CD4-positive, alpha-beta memory T cell (primary cell): ENCODE measurements around the gene BOK. TPM values are rescaled to one million over a fixed set of nuclear protein-coding genes. Genes with fewer than 3 reads are reported as not detected.
"Not testable (repeated sequence)": the region's sequence is repeated elsewhere in the genome, so short reads cannot be mapped to it uniquely, and the experiment has no call there.

Experiments used
- CTCF ChIA-PET: fragments of 350-600 bp; sonication (Branson Sonifier 250); formaldehyde crosslinking; loops from one replicate; lab custom pipeline; 2021; ENCODE audit warnings: inconsistent platforms; ENCODE audit not compliant: partially characterized antibody; lab: Charles Lee
- POLR2A ChIA-PET: fragments of 350-600 bp; sonication (Branson Sonifier 250); formaldehyde crosslinking; loops from one replicate; lab custom pipeline; 2021; ENCODE audit not compliant: partially characterized antibody; lab: Charles Lee
- DNase-seq, 5 donors: peaks; one replicate each; pipeline versions ENCODE4 v3.0.0 to v3.0.0-alpha.2; 2020 to 2022; ENCODE audit warnings: mixed read lengths in 1 of 5
- H3K27ac ChIP-seq: one replicate; pipeline ENCODE4 v1.7.0; 2013; ENCODE audit warnings: low read depth, low read length
- H3K27me3 ChIP-seq: 2 replicates; pipeline ENCODE4 v1.7.0; 2013; ENCODE audit warnings: mild to moderate bottlenecking, low read length, moderate library complexity; ENCODE audit not compliant: insufficient read depth
- H3K36me3 ChIP-seq: 2 replicates; pipeline ENCODE4 v1.7.0; 2013; ENCODE audit warnings: mild to moderate bottlenecking, low read length, moderate library complexity; ENCODE audit not compliant: insufficient read depth
- H3K4me1 ChIP-seq: 2 replicates; pipeline ENCODE4 v1.7.0; 2013; ENCODE audit warnings: mild to moderate bottlenecking, low read length, moderate library complexity; ENCODE audit not compliant: insufficient read depth
- H3K4me3 ChIP-seq, 2 donors: one replicate each; pipeline ENCODE4 v1.7.0; 2013; ENCODE audit warnings: low read length in 2 of 2, mild to moderate bottlenecking in 1 of 2
- H3K9me3 ChIP-seq, 2 donors: one replicate each; pipeline ENCODE4 v1.7.0; 2013; ENCODE audit warnings: low read length in 2 of 2, control low read depth in 1 of 2; ENCODE audit not compliant: control insufficient read depth in 1 of 2
- H3K27ac Mint-ChIP-seq, 7 donors: one replicate each; pipeline ENCODE4 v1.8.0; 2020 to 2021; ENCODE audit warnings: mixed read lengths in 7 of 7, mild to moderate bottlenecking in 6 of 7, inconsistent platforms in 3 of 7, moderate library complexity in 3 of 7
- H3K27me3 Mint-ChIP-seq, 2 donors: one replicate each; pipeline ENCODE4 v1.8.0; 2020 to 2021; ENCODE audit warnings: mixed read lengths in 2 of 2
- H3K36me3 Mint-ChIP-seq, 2 donors: one replicate each; pipeline ENCODE4 v1.8.0; 2020 to 2021; ENCODE audit warnings: mixed read lengths in 2 of 2, inconsistent platforms in 1 of 2, mild to moderate bottlenecking in 1 of 2
- H3K4me1 Mint-ChIP-seq, 4 donors: one replicate each; pipeline ENCODE4 v1.8.0; 2020 to 2021; ENCODE audit warnings: mixed read lengths in 4 of 4, mild to moderate bottlenecking in 1 of 4
- H3K4me3 Mint-ChIP-seq, 8 donors: one replicate each; pipeline ENCODE4 v1.8.0; 2020 to 2021; ENCODE audit warnings: mixed read lengths in 8 of 8, mild to moderate bottlenecking in 7 of 8, moderate library complexity in 6 of 8, inconsistent platforms in 3 of 8
- H3K9me3 Mint-ChIP-seq, 8 donors: one replicate each; pipeline ENCODE4 v1.8.0; 2020 to 2021; ENCODE audit warnings: mixed read lengths in 8 of 8, mild to moderate bottlenecking in 5 of 8, inconsistent platforms in 3 of 8, moderate library complexity in 1 of 8
- intact Hi-C: fragments of 100-400 bp; cut with micrococcal nuclease; formaldehyde crosslinking; loops from one replicate; pipeline ENCODE4 v1.15.1; 2023
- polyA plus RNA-seq, 2 donors: library from polyadenylated mRNA; unstranded; fragments of 300-500 nt; fragmentation: Illumina TruSeq; gene quantifications; one replicate each; pipeline ENCODE4 v1.2.3, GENCODE V29; 2021
- total RNA-seq, 2 experiments: library from RNA; stranded (reverse); gene quantifications; one replicate each; pipeline ENCODE4 v1.2.3, GENCODE V29; 2021

BOK gene
- total and polyA plus RNA-seq, 4 experiments from 2014 or later, result not detected

DNA sequence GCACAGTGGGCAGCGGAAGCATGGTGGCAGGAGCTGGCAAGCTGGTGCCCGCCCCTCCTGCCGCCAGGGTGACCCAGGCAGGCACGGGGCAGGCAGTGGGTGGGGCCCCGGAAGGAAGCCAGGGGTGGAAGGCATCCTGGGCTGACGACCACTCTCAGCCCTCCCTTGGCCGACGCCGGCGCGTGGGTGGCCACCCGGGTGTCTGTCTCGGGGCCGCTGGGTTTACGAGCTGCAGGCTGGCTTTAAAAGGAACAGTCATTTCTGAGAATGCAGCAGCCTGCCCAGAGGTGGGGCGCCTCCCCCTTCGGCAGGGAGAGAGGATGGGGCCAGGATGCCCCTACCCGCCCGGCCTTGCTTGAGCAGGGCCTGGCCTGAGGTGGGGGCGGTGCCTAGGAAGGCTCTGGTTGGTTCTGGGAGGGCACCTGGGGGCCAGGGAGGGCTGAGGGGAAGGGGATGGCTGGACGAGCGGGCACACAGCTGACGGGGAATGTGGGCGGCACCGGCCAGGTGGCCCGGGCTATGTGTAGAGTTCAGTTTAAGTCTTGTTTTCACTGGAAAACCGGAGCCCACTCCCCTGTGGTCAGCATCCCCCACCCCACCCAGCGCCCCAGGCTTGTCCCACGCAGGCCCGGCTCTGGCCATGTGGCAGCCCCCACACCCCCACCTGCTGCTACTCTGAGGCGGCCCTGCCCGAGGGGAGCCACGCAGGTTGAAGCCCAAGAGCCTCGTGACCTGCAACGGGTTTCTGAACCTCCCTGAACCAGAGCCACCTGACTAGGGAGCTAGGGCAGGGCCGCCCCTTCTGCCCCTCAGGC is 6.3 kb downstream of the BOK start:
- H3K36me3 ChIP-seq, result no peaks in the 10 kb centered on the region
- Mint-ChIP-seq H3K27ac (no peak overlapping the region), H3K4me1 (peaks cover 0 to 5% (median 0%) of the 10 kb centered on the region in 4 donors), H3K4me3 (no peak overlapping the region), H3K9me3 (peaks cover 0 to 1% (median 0%) of the 10 kb centered on the region in 8 donors), H3K27me3 (peaks cover 3 to 11% of the 10 kb centered on the region in 2 donors), H3K36me3 (no peaks in the 10 kb centered on the region)
- peaks cover 4% of the 10 kb centered on the region for H3K27me3 ChIP-seq
- H3K4me3 ChIP-seq, result no peak overlapping the region
- no peaks in the 10 kb centered on the region for H3K9me3 ChIP-seq
- CTCF ChIA-PET, result no interaction called here
- H3K4me1 ChIP-seq, result no peaks in the 10 kb centered on the region
- no peak overlapping the region for H3K27ac ChIP-seq
- DNase-seq, result no peak
- POLR2A ChIA-PET, result no interaction called here
- intact Hi-C loops, result no loop called here

DNA sequence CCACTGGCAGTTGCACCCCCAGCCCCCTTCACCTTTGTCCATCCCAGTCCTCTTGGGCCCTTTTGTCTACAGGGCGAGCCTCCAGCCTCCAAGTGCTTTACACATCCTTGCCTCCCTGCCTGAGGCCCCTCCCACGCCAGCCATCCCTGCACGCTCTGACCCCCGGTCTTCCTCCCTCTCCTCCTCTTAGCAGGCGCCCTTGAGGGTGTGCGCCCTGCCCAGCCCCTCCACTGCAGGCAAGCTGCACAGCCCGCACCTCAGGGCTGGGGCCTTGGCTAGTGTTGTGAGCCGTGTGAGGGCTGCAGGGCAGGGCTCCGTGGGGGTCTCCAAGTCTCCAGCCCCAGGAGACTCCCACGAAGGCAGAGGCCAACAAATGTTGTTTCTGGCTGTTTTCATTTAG is 6.9 kb downstream of the BOK start:
- Mint-ChIP-seq H3K27ac (no peak overlapping the region), H3K36me3 (no peaks in the 10 kb centered on the region), H3K27me3 (peaks cover 1 to 5% of the 10 kb centered on the region in 2 donors), H3K4me1 (no peaks in the 10 kb centered on the region), H3K9me3 (peaks cover 0 to 1% (median 0%) of the 10 kb centered on the region in 8 donors), H3K4me3 (no peak overlapping the region)
- no peak overlapping the region for H3K4me3 ChIP-seq
- POLR2A ChIA-PET, result no interaction called here
- H3K27me3 ChIP-seq, result no peaks in the 10 kb centered on the region
- no peaks in the 10 kb centered on the region for H3K9me3 ChIP-seq
- no peak overlapping the region for H3K27ac ChIP-seq
- H3K36me3 ChIP-seq, result no peaks in the 10 kb centered on the region
- CTCF ChIA-PET, result no interaction called here
- no peak for DNase-seq
- intact Hi-C loops, result no loop called here
- no peaks in the 10 kb centered on the region for H3K4me1 ChIP-seq

DNA sequence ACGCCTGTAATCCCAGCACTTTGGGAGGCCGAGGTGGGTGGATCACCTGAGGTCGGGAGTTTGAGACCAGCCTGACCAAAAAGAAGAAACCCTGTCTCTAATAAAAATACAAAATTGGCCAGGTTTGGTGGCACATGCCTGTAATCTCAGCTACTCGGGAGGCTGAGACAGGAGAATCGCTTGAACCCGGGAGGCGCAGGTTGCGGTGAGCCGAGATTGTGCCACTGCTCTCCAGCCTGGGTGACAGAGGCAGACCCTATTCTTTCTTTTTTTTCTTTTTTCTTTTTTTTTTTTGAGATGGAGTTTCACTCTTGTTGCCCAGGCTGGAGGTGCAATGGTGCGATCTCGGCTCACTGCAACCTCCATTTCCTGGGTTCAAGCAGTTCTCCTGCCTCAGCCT is 7.5 kb downstream of the BOK start:
- DNase-seq, H3K36me3 ChIP-seq, H3K27ac ChIP-seq, H3K4me1 ChIP-seq, H3K27me3 Mint-ChIP-seq, H3K4me3 Mint-ChIP-seq, H3K9me3 ChIP-seq, H3K9me3 Mint-ChIP-seq, H3K4me3 ChIP-seq, CTCF ChIA-PET, POLR2A ChIA-PET, H3K36me3 Mint-ChIP-seq, H3K27me3 ChIP-seq, H3K27ac Mint-ChIP-seq, H3K4me1 Mint-ChIP-seq, intact Hi-C loops: not testable (repeated sequence)

DNA sequence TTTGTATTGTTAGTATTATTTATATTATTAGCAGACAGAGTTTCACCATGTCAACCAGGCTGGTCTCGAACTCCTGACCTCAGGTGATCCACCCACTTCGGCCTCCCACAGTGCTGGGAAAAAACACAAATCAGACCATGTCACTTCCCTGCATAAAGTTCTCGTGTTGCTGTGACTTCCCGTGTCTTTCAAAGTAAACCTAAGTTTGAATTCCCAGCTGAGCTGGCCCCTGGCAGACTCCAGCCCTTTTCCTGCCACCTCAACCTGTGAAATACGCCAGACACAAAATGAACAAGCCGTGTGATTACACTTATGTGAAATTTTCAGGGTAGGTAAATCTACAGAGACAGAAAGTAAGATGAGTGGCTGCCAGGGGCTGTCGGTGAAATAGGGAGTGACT is 7.9 kb downstream of the BOK start:
- Histone ChIP-seq H3K9me3 (no peaks in the 10 kb centered on the region), H3K4me3 (no peak overlapping the region), H3K27me3 (no peaks in the 10 kb centered on the region), H3K27ac (no peak overlapping the region), H3K36me3 (no peaks in the 10 kb centered on the region), H3K4me1 (no peaks in the 10 kb centered on the region)
- Mint-ChIP-seq H3K9me3 (peaks cover 0 to 1% (median 0%) of the 10 kb centered on the region in 8 donors), H3K4me3 (no peak overlapping the region), H3K4me1 (no peaks in the 10 kb centered on the region), H3K27me3 (peaks cover 1 to 2% of the 10 kb centered on the region in 2 donors), H3K36me3 (no peaks in the 10 kb centered on the region), H3K27ac (no peak overlapping the region)
- CTCF ChIA-PET, result no interaction called here
- no peak for DNase-seq
- POLR2A ChIA-PET, result no interaction called here
- intact Hi-C loops, result no loop called here

DNA sequence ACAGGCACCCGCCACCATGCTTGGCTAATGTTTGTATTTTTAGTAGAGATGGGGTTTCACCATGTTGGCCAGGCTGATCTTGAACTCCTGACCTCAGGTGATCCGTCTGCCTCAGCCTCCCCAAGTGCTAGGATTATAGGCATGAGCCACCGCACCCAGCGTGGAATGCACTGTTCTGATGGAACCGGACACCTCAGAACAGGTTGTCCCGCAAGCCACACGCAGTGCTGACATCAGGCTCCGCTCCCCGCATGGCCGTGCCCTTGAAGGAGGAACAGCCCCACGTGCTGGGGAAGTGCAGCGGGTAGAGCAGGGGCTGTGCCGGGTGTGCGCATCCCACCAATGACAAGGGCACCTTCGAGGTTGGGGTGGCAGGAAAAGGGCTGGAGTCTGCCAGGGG is 8.7 kb downstream of the BOK start:
- intact Hi-C loops, H3K27me3 ChIP-seq, H3K9me3 Mint-ChIP-seq, CTCF ChIA-PET, H3K4me3 Mint-ChIP-seq, H3K4me1 Mint-ChIP-seq, H3K4me3 ChIP-seq, H3K4me1 ChIP-seq, H3K27ac ChIP-seq, H3K27ac Mint-ChIP-seq, H3K27me3 Mint-ChIP-seq, H3K36me3 Mint-ChIP-seq, DNase-seq, H3K36me3 ChIP-seq, POLR2A ChIA-PET, H3K9me3 ChIP-seq: not testable (repeated sequence)

DNA sequence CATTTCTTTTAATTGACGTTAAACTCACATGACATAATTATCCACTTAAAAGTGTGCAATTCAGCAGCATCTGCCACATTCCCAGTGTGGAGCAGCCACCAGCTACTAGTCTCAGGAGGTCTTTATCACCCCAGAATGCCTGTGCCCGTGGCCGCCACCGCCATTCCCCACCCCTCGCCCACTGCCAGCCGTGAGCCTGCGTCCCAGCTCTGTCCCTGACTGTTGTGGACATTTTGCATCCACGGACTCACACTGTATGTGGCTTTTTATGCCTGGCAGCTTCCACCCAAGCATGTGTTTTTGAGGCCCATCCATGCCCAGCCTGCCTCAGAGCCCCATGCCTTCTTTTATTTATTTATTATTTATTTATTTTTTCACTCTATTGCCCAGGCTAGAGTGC is 9.2 kb downstream of the BOK start:
- POLR2A ChIA-PET, result no interaction called here

DNA sequence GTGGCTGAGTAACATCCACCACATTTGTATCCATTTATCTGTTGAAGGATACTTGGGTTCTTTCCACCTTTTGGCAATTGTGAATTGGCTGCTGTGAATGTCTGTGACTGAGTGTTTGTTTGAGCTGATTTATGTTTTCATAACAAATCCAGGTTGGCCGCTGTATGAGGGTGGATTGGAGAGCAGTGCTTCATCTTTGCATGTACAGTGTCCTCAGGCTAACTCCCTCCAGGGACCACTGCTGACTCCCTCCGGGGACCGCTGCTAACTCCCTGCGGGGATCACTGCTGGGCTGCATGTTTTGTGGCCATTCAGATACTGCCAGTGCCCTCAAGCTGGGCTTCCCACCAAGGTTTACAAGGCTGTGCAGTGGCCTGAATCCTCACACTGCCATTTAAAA is 10.2 kb downstream of the BOK start:
- H3K4me3 ChIP-seq, result no peak overlapping the region
- Mint-ChIP-seq H3K27ac (no peak overlapping the region), H3K36me3 (no peaks in the 10 kb centered on the region), H3K4me1 (no peaks in the 10 kb centered on the region), H3K27me3 (no peaks in the 10 kb centered on the region), H3K4me3 (no peak overlapping the region), H3K9me3 (peaks cover 0 to 2% (median 0%) of the 10 kb centered on the region in 8 donors)
- no peak overlapping the region for H3K27ac ChIP-seq
- H3K36me3 ChIP-seq, result no peaks in the 10 kb centered on the region
- DNase-seq, result no peak
- no peaks in the 10 kb centered on the region for H3K9me3 ChIP-seq
- intact Hi-C loops, result no loop called here
- POLR2A ChIA-PET, result no interaction called here
- CTCF ChIA-PET, result no interaction called here
- H3K4me1 ChIP-seq, result no peaks in the 10 kb centered on the region
- H3K27me3 ChIP-seq, result no peaks in the 10 kb centered on the region

More for the DNA sequence above, 9.2 kb downstream of the BOK start:
- H3K9me3 ChIP-seq, result no peaks in the 10 kb centered on the region
- no peaks in the 10 kb centered on the region for H3K27me3 ChIP-seq
- H3K27ac ChIP-seq, result no peak overlapping the region
- Mint-ChIP-seq H3K27ac (no peak overlapping the region), H3K36me3 (no peaks in the 10 kb centered on the region), H3K4me3 (no peak overlapping the region), H3K4me1 (no peaks in the 10 kb centered on the region), H3K27me3 (no peaks in the 10 kb centered on the region), H3K9me3 (peaks cover 0 to 2% (median 0%) of the 10 kb centered on the region in 8 donors)
- CTCF ChIA-PET, result no interaction called here
- DNase-seq, result no peak
- H3K36me3 ChIP-seq, result no peaks in the 10 kb centered on the region
- H3K4me1 ChIP-seq, result no peaks in the 10 kb centered on the region
- H3K4me3 ChIP-seq, result no peak overlapping the region
- intact Hi-C loops, result no loop called here
